ENCODE data around the gene RNU2-63P.

GRCh38 chr2:88011011-88011410, 5.3 kb downstream of the RNU2-63P start:
- TF ChIP-seq POLR2AphosphoS5 (IDR thresholded peaks at IDR 0.05; ENCODE audit: low read depth, low read length) (no peak), TAF1 (IDR thresholded peaks at IDR 0.05; ENCODE audit: borderline replicate concordance, low read depth, low read length) (no peak)
